Measurements from ENCODE around the gene CFDP1.

- no peak for TF ChIP-seq CTCF (conservative IDR thresholded peaks at IDR 0.05)
- TF ChIP-seq EZH2 (IDR thresholded peaks at IDR 0.05; ENCODE audit: low read depth) = no peak
Observed at GRCh38 chr16:75304521-75305363, 128.6 kb downstream of the CFDP1 start.

All from PC-9 (cell line).